HepG2 (cell line): ENCODE measurements around the gene HSDL1. TPM values are rescaled to one million over a fixed set of nuclear protein-coding genes. Genes with fewer than 3 reads are reported as not detected.
A peak's percentile ranks its signal among the peaks of the same experiment; 100 is the strongest.

ENCODE experiments used
- ELF1 ChIP-seq: sonication (generic); formaldehyde crosslinking; IDR thresholded peaks from 2 replicates; pipeline ENCODE4 v1.4.0; 2020; ENCODE audit warnings: missing genetic modification reagents
- ELK4 ChIP-seq: sonication (generic); formaldehyde crosslinking; IDR thresholded peaks from 2 replicates; pipeline ENCODE4 v1.9.0; 2021; ENCODE audit warnings: missing genetic modification reagents, borderline replicate concordance
- EZH2 ChIP-seq: conservative IDR thresholded peaks from 2 replicates; pipeline ENCODE4 v1.6.1; 2012; ENCODE audit warnings: mild to moderate bottlenecking, low read depth, low read length, moderate library complexity
- FOXA3 ChIP-seq: IDR thresholded peaks from 2 replicates; pipeline ENCODE4 v1.6.1; 2016; ENCODE audit warnings: missing genetic modification reagents, missing compliant biosample characterization
- HNRNPUL1 ChIP-seq: fragments of 200-400 bp; formaldehyde crosslinking; IDR thresholded peaks from 2 replicates; pipeline ENCODE4 v1.6.1; 2017; ENCODE audit warnings: low read depth, mild to moderate bottlenecking, low read length, moderate library complexity
- MATR3 ChIP-seq: sonication (generic); formaldehyde crosslinking; IDR thresholded peaks from 2 replicates; pipeline ENCODE4 v1.4.0; 2020; ENCODE audit warnings: missing genetic modification reagents
- MXD3 ChIP-seq: IDR thresholded peaks from 2 replicates; pipeline ENCODE4 v1.6.1; 2016; ENCODE audit warnings: mild to moderate bottlenecking, missing biosample characterization, missing genetic modification reagents
- NFYC ChIP-seq: IDR thresholded peaks from 2 replicates; pipeline ENCODE4 v1.6.1; 2016; ENCODE audit warnings: missing genetic modification reagents, missing compliant biosample characterization
- SRSF9 ChIP-seq: fragments of 200-400 bp; formaldehyde crosslinking; IDR thresholded peaks from 2 replicates; pipeline ENCODE4 v1.6.1; 2018; ENCODE audit warnings: borderline replicate concordance, mild to moderate bottlenecking, low read depth, low read length; ENCODE audit not compliant: insufficient read depth, poor library complexity, severe bottlenecking
- TRIM24 ChIP-seq: sonication (generic); formaldehyde crosslinking; IDR thresholded peaks from 2 replicates; pipeline ENCODE4 v1.8.0; 2022; ENCODE audit warnings: mild to moderate bottlenecking, missing genetic modification reagents
- ZHX2 ChIP-seq, 2 experiments: sonication (generic) in 1 of 2; formaldehyde crosslinking in 1 of 2; IDR thresholded peaks; 2 replicates each; pipeline versions ENCODE4 v1.6.1 to v1.9.0; 2014 to 2022; ENCODE audit warnings: antibody characterized with exemption in 1 of 2, borderline replicate concordance in 1 of 2, inconsistent platforms in 1 of 2, low read depth in 1 of 2, missing genetic modification reagents in 1 of 2
- ZNF20 ChIP-seq: sonication (generic); formaldehyde crosslinking; IDR thresholded peaks from 2 replicates; pipeline ENCODE4 v1.4.0; 2020; ENCODE audit warnings: mild to moderate bottlenecking, moderate library complexity, missing genetic modification reagents
- ZNF264 ChIP-seq: sonication (generic); formaldehyde crosslinking; IDR thresholded peaks from 2 replicates; pipeline ENCODE4 v1.4.0; 2020; ENCODE audit warnings: missing genetic modification reagents
- ZNF362 ChIP-seq: sonication (generic); formaldehyde crosslinking; IDR thresholded peaks from 2 replicates; pipeline ENCODE4 v1.4.0; 2020; ENCODE audit warnings: missing genetic modification reagents, mild to moderate bottlenecking, borderline replicate concordance
- ZNF605 ChIP-seq: sonication (generic); formaldehyde crosslinking; IDR thresholded peaks from 2 replicates; pipeline ENCODE4 v1.8.0; 2022; ENCODE audit warnings: mild to moderate bottlenecking, missing genetic modification reagents
- ZNF678 ChIP-seq: sonication (generic); formaldehyde crosslinking; IDR thresholded peaks from 2 replicates; pipeline ENCODE4 v1.4.0; 2020; ENCODE audit warnings: mild to moderate bottlenecking, missing genetic modification reagents
- ZNF709 ChIP-seq: sonication (generic); formaldehyde crosslinking; IDR thresholded peaks from 2 replicates; pipeline ENCODE4 v1.5.0; 2020; ENCODE audit warnings: mild to moderate bottlenecking, missing genetic modification reagents
- ZNF878 ChIP-seq: sonication (generic); formaldehyde crosslinking; IDR thresholded peaks from 2 replicates; pipeline ENCODE4 v1.8.1; 2023; ENCODE audit warnings: mild to moderate bottlenecking, missing genetic modification reagents, moderate library complexity
- polyA plus RNA-seq, 8 experiments: library from polyadenylated mRNA; depleted of rRNA in 3 of 8; stranded (reverse) in 7 of 8; unstranded in 1 of 8; fragments of >200 nt; fragmentation: Illumina TruSeq in 4 of 8; extraction: Trizol in 4 of 8; gene quantifications; 2 replicates each; pipeline versions ENCODE4 v1.2.1 to v1.2.3, GENCODE V29; 2011 to 2016; ENCODE audit warnings: low read depth in 4 of 8, missing spikeins in 1 of 8, mixed read lengths in 1 of 8; ENCODE audit not compliant: insufficient read depth in 1 of 8
- total RNA-seq, 5 experiments: library from RNA; depleted of rRNA; stranded (reverse); fragments of >200 nt; fragmentation: Illumina TruSeq; extraction: Trizol; gene quantifications; 2 replicates each; pipeline ENCODE4 v1.2.3, GENCODE V29; 2016; ENCODE audit warnings: low read depth in 1 of 5

Gene HSDL1
- total and polyA plus RNA-seq, 2 of the 13 experiments (the other 11 are each of a cell fraction or from before 2014, with no cell fraction given) = 49.2 to 49.7 TPM

- TF ChIP-seq ZHX2 (IDR thresholded peaks at IDR 0.05; ENCODE audit: low read depth) (peak; percentile 77), ZHX2 (CRISPR knock-in tag; IDR thresholded peaks at IDR 0.05; ENCODE audit: borderline replicate concordance) (no peak), ZNF678 (CRISPR knock-in tag) (no peak), SRSF9 (no peak), NFYC (CRISPR knock-in tag) (no peak), ZNF362 (CRISPR knock-in tag) (no peak), ZNF709 (CRISPR knock-in tag) (no peak; the same call in 1 of the 2 replicates), ELF1 (CRISPR knock-in tag) (no peak), ELK4 (CRISPR knock-in tag) (no peak), ZNF264 (CRISPR knock-in tag) (no peak; the same call in 1 of the 2 replicates), ZNF605 (CRISPR knock-in tag) (peak; percentile 70; the same call in 1 of the 2 replicates), ZNF20 (no peak), FOXA3 (CRISPR knock-in tag) (peak; percentile 21; the same call in 1 of the 2 replicates), HNRNPUL1 (no peak), MXD3 (CRISPR knock-in tag) (no peak), EZH2 (no peak), MATR3 (CRISPR knock-in tag) (no peak), TRIM24 (CRISPR knock-in tag) (no peak), ZNF878 (CRISPR knock-in tag) (peak; percentile 37; the same call in 1 of the 2 replicates)
Observed at GRCh38 chr16:84138824-84139627, 6.0 kb downstream of the HSDL1 start (continued).
